ENCODE data around the gene SH3RF2. TPM values are rescaled to one million over a fixed set of nuclear protein-coding genes. Genes with fewer than 3 reads are reported as not detected.

SH3RF2 gene
- polyA plus RNA-seq, 1 donor: 5.2 TPM

DNA sequence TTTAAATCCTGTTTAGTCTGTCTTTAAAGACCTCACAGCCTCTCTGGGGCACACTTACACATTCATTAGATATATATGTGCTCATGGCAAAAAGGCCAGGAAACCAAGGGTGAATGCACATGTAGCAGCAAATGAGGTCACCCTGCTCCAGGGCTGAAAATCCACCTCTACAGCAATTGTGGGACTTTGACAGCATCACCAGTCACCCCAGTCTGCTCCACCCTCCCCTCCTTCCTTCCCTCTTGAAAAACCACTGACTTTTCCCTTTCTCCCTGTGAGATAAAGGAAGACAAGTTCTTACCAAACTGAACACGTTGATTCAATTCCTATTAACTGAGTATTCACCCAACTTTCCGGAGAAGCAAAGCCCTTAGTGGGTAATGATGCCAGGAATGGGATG is 15.2 kb upstream of the SH3RF2 start:
- DNase-seq: no peak

DNA sequence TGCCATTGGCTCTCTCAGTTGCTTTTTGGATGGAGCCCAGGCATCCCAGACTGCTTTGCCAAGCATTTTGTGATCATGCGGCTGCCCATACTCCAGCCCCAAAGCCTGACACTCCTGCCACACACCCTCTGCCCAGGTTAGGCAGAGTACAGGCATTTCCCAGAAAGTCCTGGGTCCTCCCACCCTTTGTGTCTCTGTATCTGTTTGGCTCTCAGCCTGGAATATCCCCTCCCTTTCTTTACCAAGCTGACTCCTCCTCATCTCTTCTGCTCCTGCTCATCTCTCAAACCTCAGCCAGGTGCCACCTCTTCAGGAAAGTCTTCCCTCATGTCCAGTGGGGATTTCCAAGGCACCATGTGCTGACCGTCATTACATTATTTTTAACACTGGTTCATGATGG is 14.3 kb upstream of the SH3RF2 start:
- DNase-seq: no peak

DNA sequence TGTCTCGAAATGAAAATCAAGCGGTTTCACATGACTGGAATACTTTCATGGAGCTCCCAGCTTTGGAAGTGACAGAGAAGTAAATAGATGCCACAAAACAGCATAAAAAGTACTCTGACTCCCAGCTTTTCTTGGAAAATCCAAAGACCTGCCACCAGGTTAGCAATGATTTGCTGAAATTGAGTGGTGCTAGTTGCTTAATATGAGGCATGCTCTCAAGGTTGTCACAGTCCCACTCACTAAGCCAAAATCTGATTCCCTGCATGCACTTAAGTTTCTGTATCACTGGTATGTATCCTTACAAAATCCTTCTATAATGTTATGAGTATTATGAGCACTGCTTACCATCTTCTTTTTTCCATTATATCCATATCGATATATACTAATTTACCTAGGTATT is 13.0 kb upstream of the SH3RF2 start:
- no peak for DNase-seq

DNA sequence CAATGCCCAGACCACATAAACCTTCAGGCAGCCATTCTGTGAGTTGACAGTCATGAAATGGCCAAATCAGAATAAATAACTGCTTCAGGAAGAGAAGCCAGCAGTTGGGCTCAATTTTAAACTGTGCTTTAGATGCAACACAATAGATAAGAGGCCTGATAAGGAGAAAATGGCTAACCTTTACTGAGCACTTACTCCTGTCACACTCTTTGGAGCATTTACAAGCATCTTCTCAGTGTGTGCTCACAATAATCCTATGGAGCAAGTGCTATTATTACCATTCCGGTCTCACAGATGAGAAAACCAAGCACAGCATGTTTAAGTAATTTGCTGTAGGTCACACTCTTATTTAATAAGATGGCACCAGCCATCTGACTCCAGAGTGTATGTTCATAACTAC is 11.5 kb upstream of the SH3RF2 start:
- no peak for DNase-seq

DNA sequence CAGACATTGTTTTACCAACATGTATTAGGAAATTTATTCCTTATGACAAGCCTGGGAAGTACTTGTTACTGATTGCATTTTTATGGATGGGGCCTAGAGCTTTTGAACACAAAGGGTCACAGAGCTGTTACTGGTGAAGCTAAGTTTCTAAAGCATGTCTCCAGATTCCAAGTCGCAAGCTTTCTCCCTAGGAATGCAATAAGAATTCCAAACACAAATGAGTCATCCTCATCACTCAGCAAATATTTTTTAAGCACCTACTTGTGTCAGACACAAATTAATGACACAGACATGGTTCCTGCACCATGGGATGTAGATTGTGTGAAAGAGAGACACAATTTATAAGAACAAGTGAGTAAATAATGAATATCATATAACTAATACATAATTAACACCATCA is 11.0 kb upstream of the SH3RF2 start:
- no peak for DNase-seq

DNA sequence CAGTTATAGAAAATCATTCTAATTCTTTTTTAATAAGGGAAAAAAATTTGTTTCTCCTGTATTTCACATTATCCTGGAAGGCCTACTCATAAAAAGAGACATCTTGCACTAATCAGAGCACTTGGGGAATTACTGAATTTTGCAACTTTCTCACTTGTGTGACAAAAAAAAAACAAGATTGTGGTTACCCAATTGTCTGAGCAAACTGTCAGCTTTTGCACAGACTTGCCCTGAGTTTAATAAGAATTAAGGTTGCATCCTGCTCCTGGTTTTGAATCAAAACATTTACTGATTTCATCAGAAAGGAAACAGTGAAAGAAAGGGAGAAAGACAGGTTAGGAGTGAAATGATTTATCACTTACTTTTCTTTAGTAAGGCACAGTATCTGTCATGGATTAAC is 10.6 kb upstream of the SH3RF2 start:
- DNase-seq: no peak

DNA sequence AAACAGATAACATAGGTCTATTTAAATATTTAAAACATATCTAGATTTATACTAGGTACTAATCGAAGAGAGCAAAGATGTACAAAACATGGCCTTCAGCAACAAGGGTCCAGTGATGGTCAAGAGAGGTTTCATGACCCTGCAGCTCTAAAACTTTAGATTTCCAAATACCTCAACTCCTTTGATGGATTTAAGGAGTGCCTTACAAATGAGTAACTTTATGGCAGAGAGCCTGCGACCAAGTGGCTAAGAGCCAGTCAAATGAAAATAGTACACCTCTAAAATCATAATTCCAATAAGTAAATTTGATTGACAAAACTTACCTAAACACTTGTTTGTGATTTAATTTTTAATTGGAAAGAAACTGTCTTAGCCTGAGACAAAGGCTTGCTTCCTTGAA is 4.7 kb upstream of the SH3RF2 start:
- DNase-seq: no peak

DNA sequence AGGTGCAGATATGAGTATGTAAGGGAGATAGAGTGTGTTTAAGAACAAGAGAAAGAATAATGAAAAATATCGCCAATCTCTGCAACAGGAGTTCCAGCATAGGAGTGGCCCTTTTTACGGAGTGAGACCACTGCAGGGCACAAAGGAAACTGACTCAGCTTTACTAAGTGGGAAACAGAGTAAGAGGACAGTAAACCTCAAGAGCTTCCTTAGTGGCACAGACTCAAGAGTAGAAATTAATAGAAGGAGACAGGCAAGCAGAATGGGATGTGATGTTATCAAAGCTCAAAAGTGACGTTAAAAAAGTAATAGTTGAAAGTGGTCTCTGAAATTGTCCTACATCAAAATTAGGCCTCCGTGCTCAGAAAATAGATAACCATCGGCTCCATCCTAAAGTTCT is 2.1 kb upstream of the SH3RF2 start:
- no peak for DNase-seq

DNA sequence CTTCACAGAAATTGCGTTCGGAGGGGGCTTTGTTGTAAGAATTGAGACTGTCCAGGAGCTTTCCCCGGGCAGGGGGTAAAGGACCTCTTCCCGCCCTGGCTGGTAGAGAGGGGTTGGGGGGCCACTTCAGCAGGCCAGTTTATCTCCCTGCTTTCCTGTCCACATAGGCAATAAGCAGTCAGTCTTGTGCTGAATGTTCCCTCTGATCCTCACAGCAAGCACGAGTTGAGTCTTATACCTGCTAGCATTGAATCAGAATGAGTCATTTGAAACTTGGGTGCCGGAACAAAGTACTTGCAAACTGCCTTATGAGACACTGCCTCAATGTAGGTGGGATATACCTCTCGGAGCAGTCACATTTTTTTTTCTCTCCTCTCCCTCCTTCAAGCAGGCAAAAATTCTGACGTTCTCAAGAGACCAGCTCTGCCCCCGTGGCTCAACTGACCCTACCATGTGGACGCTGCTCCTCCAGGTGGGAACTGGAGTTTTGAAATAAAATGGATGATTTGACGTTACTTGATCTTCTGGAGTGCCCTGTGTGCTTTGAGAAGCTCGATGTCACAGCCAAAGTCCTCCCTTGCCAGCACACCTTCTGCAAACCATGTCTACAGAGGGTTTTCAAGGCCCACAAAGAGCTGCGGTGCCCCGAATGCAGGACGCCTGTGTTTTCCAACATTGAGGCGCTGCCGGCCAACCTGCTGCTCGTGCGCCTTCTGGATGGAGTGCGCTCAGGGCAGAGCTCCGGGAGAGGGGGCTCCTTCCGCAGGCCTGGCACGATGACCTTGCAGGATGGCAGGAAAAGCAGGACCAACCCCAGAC is 1.3 kb downstream of the SH3RF2 start:
- DNase-seq: no peak

DNA sequence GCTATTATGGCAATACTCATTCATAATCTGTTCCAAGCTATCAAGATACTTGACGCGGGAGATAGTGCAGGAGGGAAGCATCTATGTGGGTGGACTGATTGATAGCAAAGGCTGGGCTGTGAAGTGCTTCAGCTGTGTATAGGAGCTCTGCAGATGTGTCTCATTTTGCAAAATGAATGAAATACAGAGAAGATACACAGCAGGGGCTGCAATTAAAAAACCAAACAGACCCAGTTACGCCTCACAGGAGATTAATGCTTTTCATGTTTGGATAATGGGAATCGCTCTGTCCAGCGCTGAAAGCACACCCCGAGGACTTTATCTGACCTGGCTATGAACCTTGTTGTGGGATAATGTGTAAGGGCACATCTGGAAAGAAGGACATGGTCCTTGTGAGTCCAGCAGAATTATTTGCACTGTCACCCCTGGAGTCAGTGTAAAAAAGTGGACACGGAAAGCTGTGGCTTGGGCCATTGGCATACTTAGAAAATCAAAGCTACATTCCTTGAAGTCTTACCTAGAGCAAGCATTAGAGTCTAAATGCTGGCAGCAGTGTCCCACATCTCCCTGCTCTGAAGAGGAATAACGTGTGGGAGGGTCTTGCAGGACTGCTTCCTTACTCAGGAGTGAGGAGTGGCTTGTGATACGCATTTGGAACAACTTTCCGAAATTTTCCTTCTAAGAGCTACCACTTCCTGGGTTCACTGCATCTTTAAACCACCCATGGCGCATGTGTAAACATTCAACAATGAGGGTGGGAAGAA is 2.6 kb downstream of the SH3RF2 start:
- DNase-seq: no peak

DNA sequence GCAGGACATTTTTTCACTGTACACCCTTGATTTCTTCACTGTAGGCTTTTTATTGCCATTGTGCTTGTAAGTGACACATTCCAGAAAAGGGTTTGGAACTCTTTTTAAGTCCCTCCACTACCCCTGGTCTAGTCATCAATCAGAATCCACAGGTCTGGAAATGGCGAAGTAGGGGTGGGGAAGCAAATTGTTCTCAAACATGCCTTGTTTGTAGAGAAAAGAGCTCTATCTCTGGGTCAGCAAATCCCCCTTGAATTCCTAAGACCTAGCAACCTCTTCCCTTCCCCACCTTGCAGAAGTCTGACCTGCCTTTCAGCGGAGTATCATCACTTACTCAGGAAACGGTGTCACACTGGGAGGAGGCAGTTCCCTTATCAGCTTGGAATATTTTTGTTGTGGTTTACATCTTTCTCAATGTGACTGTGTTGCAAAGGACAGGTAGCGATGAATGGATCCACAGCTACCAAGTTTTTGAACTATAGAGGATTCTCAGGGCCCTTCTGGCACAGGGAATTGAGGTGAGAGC is 3.2 kb downstream of the SH3RF2 start:
- no peak for DNase-seq

DNA sequence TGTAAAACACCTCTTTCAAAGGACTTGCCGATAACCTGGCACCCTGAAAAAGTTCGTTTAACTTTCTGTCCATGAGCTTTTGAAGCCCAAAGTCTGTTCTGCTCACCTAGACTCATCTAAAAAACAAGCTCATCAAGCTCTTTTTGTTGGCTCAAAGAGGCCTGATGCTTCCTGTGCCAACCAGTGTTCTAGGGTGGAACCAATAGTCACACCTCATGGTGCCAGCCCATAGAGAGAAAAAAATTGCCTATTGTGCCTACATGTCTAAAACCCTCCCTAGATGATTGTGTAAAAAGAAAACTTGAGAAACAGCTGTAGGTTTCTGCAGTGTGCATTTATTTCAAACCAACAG is 4.7 kb downstream of the SH3RF2 start:
- DNase-seq: no peak

DNA sequence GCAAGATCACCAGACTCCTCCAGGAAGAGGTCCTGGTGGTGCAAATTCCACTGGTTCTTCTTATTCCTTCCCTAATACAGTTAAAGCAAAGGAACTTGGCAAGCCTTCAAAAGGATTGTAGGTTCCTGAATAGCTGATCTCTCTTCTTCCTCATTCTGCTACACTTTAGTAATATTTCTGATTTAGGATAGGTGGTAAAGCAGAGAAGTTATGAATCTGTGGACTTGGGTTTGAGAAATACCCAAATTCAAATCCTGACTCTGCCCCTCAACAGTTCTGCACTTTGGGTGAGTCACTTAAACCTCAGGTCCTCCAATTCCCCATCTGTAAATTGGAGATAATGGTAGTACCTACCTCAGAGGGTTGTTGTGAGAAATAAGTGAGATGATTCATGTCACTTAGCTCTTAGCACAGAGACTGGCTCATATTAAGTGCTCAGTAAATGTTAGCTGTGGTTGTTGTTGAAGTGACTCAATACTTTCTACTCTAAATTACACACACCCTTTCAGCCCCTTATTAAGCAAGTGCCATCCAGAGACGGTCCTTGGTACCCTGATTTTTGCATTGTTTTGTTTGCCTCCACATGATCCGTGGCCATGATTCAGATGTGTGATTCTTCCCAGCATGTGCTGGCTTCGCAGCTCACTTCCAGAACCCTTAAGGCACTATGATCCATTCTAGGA is 5.2 kb downstream of the SH3RF2 start:
- no peak for DNase-seq

DNA sequence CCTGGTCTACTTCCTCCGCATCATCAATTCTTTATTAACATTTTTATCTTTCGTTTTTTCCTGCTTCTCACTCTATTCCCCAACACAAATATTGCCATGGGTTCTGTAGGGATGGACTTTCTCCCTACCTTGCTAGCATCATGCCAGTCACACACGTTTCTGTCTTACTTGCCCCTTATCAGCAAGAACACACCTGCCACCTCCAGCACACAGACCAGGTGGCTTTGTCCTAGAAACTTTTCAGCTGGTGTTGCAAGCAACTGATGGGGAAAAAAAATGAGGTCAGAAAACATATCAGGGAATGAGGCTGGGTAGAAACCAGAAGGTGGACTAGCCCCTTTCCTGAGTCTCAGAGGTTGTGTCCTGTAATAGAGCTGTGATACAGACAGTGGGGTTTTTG is 5.8 kb downstream of the SH3RF2 start:
- no peak for DNase-seq

DNA sequence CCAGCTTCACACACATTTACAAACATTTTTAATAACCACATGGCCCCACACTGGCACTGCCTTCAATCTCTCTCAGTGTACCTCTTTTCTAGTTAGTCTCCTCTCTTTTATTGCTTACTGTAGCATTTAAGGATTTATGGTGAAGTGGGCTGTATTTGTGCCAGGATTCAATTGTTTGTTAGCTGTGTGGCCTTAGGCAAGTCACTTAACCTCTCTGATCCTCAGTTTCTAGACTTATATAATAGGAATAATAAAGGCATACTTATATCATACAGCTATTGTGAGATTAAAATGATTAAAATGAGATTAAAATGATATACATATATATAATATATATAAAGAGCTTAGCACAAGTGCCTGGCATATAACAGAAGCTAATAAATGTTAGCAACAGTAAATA is 6.4 kb downstream of the SH3RF2 start:
- no peak for DNase-seq

DNA sequence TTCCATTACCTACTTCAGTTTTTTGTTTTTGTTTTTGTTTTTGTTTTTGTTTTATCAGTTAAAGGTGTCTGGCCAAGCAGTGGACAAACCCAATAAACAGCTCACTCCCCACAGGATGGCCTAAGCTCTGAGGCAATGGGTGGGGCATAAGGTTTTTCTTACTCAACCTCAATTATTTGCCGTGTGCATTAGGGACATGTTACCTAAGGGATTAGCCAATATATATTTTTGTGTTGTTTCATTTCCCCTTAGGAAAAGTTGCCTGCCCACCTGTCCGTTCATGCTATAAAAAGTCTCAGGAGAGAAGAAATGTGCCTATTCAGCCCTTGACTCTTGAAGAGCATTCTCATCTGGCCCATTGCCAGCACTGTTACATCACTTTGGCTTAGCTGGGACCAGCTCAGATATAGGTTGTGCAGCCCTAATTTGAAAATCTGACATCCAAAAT is 7.3 kb downstream of the SH3RF2 start:
- DNase-seq: no peak

DNA sequence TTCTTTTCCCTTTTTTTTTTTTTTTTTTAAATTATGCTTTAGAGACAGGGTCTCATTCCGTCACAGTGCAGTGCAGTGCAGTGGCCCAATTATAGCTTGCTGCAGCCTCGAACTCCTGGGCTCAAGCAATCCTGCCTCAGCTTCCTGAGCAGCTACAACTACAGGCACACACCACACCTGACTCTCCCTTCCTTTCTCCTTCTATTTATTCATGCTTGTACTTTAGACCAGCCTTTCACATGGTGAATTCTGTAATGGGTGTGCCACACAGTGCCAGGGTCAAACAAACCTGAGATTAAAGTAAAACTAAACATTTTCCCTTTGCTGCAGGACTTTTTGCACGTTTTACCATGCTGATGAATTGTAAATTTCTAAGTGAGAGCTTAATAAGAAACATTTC is 8.0 kb downstream of the SH3RF2 start:
- DNase-seq: no peak

DNA sequence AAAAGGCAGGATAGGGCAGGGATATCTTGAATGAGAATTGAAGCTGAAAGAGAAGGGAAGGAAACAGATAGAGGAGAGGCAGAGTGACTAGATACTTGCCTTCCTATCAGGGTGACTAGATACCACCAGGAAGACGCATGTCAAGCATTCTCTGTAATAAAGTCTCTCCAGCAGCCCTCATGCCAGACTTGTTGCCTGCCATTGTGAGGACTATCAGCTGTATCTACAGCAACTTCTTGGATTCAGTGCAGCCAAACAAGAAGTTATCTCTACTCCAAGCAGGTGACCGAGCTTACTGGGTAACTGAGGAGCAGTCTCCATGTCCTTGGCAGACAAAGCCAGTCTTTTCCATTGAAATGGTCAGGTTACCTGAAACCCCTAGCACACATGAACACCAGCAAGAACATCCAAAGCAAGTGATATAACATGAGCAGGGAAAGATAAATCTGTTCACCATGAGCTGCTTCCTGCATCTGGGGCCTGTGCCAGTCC is 9.3 kb downstream of the SH3RF2 start:
- no peak for DNase-seq

DNA sequence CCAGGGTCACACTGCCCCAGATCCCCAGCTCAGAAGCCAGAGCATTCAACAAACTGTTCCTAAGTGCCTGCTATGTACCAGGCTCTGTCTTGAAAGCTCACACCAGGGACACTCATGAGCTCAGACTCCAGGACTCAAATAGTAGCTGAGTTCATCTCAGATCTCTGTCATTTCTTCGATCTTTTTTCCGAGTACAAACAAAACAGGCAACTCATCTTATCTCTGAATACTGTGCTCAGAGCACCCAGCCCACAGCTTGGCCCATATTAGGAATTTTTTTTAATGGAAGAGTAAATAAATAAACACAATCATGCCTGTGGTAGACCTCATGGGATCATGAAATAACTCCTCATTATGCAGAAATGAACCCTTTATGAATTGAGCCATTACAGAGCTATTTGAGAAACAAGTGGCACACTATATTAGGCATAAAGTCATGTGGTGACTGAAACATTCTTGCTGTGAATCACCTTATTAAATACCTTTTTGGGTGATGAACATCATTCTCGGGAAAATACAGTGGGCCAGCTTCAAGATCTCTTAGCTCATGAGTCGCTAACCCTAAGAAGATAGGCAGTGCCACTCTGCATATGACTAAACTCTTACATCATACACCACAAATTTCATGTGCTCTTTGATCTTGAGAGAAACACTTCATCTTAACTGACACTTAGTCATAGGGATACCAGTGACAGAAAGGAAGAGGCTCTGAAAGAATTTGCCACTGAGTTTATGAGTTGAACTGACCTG is 9.9 kb downstream of the SH3RF2 start:
- DNase-seq: no peak

DNA sequence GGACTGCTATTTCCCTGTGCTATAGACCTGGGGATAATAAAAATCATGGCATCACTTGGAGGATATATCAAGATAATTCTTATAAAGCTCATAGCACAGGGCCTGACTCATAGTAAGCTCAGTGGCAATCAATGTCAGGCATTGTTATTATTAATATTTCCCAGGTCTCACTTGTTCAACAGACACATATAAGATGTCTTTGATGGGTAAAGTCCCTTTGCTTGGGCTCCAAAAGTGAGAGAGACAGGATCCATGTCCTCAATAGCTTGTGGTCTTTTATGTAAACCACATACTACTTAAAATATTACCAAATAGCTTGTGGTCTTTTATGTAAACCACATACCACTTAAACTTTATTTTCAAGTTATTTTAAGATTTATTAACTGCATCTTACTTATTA is 11.2 kb downstream of the SH3RF2 start:
- DNase-seq: no peak

DNA sequence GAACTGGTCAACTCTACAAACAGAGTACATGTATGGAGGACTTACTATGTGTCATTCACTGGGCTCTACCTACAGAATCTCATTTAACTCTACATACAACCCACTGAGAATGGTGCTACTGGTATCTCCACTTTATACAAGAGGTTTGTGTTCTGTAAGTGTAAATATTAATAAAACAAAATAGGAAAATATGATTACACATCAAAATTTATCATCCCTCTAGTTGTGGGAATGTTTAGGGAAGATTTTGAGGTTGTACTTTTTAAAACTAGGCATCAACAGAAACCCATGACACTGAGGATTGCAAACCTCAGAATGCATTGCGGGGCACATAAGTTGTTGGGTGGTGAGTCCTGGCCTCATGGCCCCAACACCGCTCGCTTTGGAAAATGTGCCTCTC is 11.7 kb downstream of the SH3RF2 start:
- no peak for DNase-seq

DNA sequence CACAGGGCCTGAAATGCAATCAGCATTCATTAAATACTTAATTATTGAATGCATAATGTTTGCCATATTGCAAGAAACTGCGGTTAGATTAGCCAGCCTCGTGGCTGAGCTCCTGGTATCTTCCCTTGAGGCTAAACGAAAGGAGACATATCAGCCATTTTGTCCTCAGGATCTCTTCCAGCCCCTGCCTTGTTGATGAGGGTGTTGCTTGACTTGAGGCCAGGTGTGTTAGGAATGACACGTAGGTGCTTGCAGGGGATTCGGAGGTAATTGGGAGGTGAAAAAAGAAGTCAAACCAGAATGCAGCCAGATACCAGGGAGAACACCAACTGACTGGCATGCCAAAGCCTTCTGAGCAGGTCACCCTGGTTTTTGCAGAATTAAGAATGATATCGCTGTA is 12.5 kb downstream of the SH3RF2 start:
- no peak for DNase-seq

DNA sequence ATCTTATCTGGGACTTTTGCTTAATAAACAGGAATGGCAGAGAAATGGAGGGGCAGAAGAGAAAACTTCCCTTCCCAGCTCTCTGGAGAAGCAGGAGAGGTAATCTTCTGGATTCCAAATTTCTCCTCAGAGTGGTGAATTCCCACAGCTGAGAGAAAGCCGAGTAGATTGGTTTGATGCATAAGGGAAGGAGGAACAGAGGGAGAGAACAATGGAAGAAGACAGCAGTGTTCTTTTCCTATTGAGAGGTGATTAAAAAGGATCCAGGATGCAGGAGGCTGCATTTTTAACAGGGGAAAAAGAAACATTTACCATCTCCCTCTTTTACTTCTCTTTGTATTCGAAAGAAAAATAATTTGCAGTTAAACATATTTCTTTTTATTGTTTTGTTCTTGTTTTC is 13.1 kb downstream of the SH3RF2 start:
- no peak for DNase-seq

All from hindlimb muscle (tissue), 1 donor.